SIG-M5 (cell line): Measurements from ENCODE around the gene FRMD4A.
"Not testable (repeated sequence)": the region's sequence is repeated elsewhere in the genome, so short reads cannot be mapped to it uniquely, and the experiment has no call there.

Experiments
- DNase-seq: peaks from one replicate; lab custom pipeline; 2025; lab: John Stamatoyannopoulos, UW

The FRMD4A gene

DNA sequence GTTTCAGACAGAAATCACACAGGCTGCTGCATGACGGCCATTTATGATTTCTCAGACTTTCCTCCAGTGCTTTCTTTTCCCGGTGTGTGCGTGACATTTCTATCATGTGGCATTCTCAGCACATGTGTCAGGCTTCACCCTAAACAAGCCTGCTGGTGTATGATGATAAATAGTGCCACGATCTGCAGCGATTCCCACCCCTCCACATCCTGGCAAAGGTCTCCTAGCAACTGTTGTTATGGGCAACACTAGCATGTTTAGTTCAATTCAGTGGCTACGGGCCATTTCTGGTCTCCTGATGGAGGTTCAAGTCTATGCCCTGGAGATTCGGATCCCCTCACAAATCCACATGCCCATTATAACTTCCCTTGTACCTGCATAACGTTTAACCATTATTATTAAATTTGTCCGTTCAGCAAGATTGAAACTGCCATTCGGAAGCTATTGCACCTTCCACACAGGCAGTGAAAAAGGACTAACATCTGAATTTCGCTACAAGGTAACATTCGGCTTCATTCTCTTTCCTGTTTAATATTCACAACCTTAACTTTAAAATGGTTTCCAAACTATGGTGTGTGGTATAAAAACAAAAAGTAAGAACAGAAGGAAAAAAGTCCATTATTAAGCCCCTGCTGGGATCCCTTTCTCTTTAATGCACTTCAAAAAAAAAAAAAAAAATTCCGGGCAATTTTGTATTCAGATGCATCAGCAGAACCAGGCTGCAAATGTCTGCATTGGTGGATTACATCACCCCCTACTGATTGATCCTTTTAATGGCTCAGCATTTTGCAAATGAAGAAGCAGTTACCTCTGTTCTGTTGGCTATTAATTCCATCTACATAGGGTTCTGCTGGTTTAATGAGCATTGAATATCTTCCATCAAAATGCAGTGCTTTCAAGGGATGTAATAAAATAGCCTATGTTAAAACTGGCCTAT lies 90.2 kb downstream of the FRMD4A start:
- no peak for DNase-seq

GRCh38 chr10:14238659-14239058 lies 92.1 kb downstream of the FRMD4A start:
- DNase-seq: not testable (repeated sequence)

DNA sequence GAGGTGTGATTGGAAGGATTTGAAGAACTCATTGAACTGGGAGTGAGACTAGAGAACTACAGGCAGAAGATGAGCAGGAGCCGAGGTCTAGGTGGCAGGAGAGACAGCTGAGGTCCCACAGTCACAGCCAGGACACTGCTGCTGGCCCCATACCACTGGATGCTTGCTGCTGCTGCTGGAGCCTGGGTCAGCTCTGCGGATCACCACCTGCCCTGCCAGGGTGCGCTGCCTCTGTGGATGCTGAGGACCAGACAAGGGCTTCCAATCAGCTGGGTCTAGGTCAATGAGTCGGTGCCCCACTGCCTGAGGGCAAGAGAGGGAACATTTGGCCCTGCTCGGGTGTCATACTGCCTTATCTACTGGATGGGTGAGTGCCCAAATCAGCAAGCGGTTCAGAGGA lies 94.4 kb downstream of the FRMD4A start:
- DNase-seq: no peak

DNA sequence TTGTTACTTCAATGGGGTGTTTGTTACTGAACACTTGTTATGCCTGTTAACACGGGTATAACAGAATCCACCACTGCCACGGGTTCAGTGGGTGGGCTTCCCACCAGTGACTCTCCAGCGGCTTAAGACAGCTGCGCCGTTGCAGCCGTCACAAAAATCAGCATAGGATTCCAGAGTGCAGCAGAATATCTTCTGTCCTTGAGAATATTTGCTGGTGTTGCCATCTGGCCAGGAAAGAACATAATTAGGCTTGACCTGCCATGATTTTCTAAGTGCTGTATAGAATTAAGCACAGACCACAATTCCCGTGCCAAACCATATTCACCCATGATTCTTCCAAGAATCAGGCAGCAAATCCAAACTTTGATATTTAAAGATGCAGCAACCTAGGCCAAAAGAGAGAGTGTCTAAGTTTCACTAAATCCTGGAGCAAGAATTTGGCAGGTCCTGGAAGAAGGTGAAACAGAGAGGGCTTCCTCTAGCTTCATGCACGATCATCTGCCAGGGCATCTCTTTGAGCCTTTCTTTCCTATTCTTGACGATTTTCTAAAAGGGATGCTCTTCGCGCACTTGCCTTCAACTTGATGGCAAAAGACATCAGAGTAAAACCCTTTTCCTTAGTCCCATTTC lies 95.0 kb downstream of the FRMD4A start:
- DNase-seq: no peak

DNA sequence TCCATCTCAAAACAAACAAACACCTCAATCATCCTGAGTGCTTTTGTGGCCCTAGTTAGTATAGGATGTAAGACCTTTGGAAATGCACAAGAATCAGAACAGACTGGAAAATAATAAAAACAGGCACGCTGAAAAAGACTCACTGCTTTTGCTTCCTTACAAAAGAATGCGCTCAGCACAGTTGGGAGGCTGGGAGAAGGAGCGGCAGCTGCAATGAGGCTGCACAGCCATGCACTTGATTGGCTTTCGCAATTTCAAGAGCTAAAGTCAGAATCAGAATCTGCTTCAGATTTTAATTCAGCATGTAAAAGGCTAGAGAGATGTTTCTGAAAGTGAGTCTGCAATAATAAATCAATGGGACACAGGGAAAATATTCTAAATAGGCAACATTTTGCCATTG lies 97.2 kb downstream of the FRMD4A start:
- no peak for DNase-seq

GRCh38 chr10:14228798-14229197 lies 101.9 kb downstream of the FRMD4A start:
- not testable (repeated sequence) for DNase-seq

- no peak for DNase-seq
Measured at GRCh38 chr10:14225379-14225778, 105.3 kb downstream of the FRMD4A start.

DNA sequence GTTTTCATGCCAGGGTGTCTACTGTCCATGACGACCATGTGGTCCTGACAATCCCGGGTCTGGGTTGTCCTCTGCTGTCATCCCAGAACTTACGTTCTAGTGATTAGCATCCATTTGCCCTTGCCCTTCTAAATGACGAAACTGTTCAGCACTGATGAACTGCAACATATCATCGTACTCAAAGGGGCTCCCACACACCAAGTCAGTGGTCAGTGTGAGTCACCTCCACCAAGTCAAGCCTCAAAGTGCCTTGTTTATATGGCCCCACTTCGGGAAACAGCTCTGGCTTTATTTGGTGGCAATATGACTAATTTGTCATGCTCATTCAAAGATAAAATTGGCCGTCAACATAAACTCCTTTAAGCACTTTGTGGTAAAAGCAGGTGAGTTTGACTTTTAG lies 110.7 kb downstream of the FRMD4A start:
- no peak for DNase-seq

DNA sequence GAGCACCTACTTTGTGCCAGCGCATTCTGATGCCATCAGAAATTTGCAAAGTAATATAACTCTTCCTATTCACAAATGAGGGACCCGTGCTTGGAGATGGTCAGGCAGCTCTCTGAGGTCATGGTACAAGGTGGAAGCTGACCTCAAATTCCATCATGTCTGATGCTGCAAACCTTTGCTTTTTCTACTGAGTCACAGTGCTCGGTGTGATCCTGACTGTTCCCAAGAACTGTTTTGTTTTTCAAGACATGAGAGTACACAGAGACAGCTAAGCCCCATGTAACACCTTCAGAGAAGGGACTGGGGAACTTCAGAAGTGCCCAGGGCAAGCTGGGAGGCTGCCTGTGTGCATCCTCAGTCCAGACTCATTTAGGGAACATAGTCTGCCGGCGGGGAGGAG lies 111.3 kb downstream of the FRMD4A start:
- DNase-seq: no peak

DNA sequence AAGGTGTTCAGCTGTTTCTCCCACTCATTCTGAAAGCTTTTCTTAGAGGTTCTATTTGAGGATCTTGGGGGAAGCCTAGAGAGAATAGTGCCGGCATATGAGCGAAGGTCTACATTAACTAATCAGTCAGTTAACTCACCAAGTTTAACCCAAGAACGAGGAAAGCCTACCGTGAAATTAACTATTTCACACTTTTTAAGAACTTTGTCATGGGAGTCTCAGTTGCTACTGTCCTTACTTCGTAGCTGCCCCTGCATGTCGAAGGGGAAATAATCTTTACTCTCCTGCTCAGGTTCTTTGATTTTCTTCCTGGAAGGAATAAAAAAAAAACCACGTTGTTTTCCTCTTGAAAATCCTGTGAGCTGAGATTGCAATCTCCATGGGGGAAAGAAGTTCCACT lies 115.1 kb downstream of the FRMD4A start:
- DNase-seq: no peak

GRCh38 chr10:14213703-14214102 lies 117.0 kb downstream of the FRMD4A start:
- not testable (repeated sequence) for DNase-seq

DNA sequence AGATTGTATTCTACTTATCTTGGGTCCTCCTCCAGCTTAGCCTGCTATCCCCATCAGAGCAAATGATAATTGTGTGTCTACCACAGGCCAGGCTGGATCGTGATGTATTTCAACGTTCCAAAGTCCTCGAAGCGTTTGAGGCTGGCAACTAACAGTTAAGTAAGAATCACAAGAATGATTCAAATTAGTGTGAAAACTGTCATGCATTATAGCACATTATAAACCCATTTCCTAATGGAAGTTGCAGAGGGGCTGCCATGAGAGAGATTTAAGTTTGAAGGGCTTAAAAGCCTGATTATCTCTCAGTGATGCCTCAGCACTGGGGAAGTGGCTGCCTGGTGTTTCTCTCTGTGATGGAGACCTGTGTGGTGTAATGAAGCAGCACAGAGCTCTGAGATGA lies 119.1 kb downstream of the FRMD4A start:
- DNase-seq: no peak

DNA sequence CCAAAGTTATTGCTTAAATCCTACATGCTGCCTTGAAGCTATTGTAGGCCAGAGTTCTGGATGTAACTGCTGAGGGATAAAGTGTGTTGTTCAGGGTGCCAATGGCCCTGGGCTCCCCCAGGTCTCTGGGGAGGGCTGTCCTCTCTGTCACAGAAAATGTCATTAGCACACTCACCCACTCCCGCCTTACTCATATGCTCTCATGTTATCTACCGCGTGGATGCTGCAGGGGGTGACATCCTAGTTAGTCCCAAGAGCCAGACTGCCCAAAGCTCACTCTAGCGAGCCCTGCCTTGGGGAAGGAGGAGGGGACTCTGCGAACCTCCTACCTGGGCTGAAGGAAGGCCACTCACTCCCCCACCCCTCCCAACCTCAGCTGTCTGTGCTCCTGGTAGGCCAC lies 122.5 kb downstream of the FRMD4A start:
- no peak for DNase-seq

GRCh38 chr10:14205233-14205632 lies 125.5 kb downstream of the FRMD4A start:
- no peak for DNase-seq

DNA sequence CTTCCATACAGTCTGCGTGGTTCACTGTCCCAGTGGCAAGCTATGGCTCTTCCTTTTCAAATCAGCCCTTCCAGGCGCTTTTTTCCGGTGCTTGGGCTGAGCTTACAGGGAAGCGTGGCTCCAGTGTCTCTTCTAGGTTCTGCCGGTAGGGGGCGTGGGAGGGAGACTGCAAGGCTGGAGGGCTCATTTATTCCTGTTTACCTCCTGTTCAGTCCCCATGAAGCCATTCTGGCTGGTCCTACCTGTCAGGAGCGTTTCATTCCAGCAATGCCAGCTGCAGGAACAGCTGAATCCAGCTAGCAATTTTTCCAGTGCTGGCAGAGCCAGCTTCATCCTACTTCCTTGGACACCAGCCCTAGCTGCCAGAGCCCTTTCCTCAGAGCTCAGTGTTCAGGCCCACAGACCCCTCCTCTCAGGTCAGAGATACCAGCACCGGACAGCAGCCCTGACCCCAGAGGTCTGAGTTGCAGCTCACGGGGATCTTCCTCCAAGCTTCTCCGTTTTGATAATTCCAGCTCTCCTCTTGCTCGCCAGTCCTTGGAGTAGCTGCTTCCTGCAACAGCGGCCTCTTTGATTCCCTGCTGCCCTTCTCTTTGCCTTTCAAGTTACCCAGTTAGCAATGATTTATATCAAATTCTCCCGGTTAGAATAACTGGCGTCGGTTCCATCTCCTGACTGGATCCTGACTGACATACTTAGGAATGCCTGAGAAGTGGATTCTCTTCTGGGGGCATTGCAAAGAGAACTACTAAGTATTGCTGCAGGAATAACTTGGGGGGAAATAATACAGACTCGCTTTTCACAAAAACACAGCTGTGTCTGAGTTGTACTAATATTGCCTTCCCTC lies 129.8 kb downstream of the FRMD4A start:
- no peak for DNase-seq

GRCh38 chr10:14199098-14199497 lies 131.6 kb downstream of the FRMD4A start:
- not testable (repeated sequence) for DNase-seq

GRCh38 chr10:14198078-14198477 lies 132.6 kb downstream of the FRMD4A start:
- DNase-seq: no peak

GRCh38 chr10:14196113-14196512 lies 134.6 kb downstream of the FRMD4A start:
- DNase-seq: no peak

GRCh38 chr10:14195433-14195832 lies 135.3 kb downstream of the FRMD4A start:
- no peak for DNase-seq

GRCh38 chr10:14192746-14193145 lies 138.0 kb downstream of the FRMD4A start:
- DNase-seq: no peak

- DNase-seq: no peak
Measured at GRCh38 chr10:14191871-14192270, 138.9 kb downstream of the FRMD4A start.

DNA sequence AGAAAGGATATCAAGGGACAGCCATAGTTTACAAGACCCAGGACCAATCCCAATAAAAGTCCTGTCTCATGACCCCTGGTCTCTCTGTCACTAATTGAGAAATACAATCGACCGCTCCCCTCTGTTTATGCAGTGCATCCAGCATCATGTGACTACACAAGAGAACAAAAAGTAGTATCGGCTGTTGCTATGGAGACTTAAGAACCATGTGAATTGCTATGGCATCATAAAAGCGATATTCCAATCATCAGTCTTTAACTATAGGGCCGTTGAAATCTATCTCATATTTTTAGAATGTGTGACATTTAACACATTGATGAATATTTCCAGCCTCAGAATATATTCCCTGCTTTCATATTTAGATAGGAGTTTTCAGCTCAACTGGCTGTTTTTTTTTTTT lies 139.3 kb downstream of the FRMD4A start:
- DNase-seq: no peak

DNA sequence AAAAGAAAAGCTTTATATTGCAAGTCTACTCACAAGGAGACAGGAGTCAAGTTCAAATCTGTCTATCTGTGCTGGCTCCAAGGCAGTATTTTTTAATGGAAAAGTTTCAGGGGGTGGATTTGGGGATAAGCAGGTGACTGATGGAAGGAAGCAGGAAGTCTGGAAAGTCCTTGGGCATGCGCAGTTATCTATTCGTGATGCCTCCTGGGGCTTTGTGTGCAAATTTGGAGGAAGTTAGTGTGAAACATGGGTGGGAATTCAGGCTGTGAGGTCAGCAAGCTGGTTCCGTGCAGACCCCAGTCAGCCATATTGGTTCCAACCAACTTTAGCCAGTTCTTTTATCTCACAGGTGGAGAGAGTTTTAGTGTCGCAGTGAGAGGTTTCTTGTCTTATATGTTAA lies 140.0 kb downstream of the FRMD4A start:
- no peak for DNase-seq
